SKM-1 (cell line): Measurements from ENCODE around the gene GREM1.

Source experiments
- DNase-seq: peaks from one replicate; lab custom pipeline; 2025; ENCODE audit not compliant: unreplicated experiment; lab: John Stamatoyannopoulos, UW

GREM1 gene

GRCh38 chr15:32730677-32731654 lies 13.2 kb downstream of the GREM1 start:
- no peak for DNase-seq

- DNase-seq: no peak
These were observed 14.9 kb downstream of the GREM1 start for GRCh38 chr15:32732574-32733157.

GRCh38 chr15:32733281-32733680 lies 15.5 kb downstream of the GREM1 start:
- no peak for DNase-seq

- DNase-seq: no peak
These were observed 18.3 kb downstream of the GREM1 start for GRCh38 chr15:32735989-32736700.

GRCh38 chr15:32736701-32737061 lies 18.9 kb downstream of the GREM1 start:
- DNase-seq: no peak

- no peak for DNase-seq
These were observed 19.5 kb downstream of the GREM1 start for GRCh38 chr15:32737304-32737703.

GRCh38 chr15:32738666-32739065 lies 20.9 kb downstream of the GREM1 start:
- DNase-seq: no peak

GRCh38 chr15:32739522-32740063 lies 21.8 kb downstream of the GREM1 start:
- DNase-seq: no peak

- no peak for DNase-seq
These were observed 25.8 kb downstream of the GREM1 start for GRCh38 chr15:32743411-32744140.

- no peak for DNase-seq
These were observed 28.5 kb downstream of the GREM1 start for GRCh38 chr15:32746116-32746857.

- DNase-seq: no peak
These were observed 30.1 kb downstream of the GREM1 start for GRCh38 chr15:32747921-32748342.

GRCh38 chr15:32750979-32751378 lies 33.2 kb downstream of the GREM1 start:
- no peak for DNase-seq

- no peak for DNase-seq
These were observed 39.6 kb downstream of the GREM1 start for GRCh38 chr15:32757426-32757825.

GRCh38 chr15:32763295-32763694 lies 45.5 kb downstream of the GREM1 start:
- DNase-seq: no peak

GRCh38 chr15:32765236-32765635 lies 47.4 kb downstream of the GREM1 start:
- no peak for DNase-seq

- DNase-seq: no peak
These were observed 48.3 kb downstream of the GREM1 start for GRCh38 chr15:32766101-32766500.

- DNase-seq: no peak
These were observed 49.4 kb downstream of the GREM1 start for GRCh38 chr15:32767236-32767635.

- no peak for DNase-seq
These were observed 56.2 kb downstream of the GREM1 start for GRCh38 chr15:32774022-32774421.

GRCh38 chr15:32775103-32775502 lies 57.3 kb downstream of the GREM1 start:
- no peak for DNase-seq
